Stimulated activated CD4-positive, alpha-beta T cell treated with anti-CD3 and anti-CD28 coated beads, Interleukin-12 subunit alpha, Interleukin-12 subunit beta, amount 100 ng/mL, for 24 hours (primary cell): ENCODE measurements around the gene WFDC9.
"Not testable (repeated sequence)": the region's sequence is repeated elsewhere in the genome, so short reads cannot be mapped to it uniquely, and the experiment has no call there.

Source experiments
- DNase-seq, 2 experiments: peaks; one replicate each; pipeline ENCODE4 v3.0.0-alpha.2; 2020; ENCODE audit warnings: low read depth in 2 of 2

The WFDC9 gene

DNA sequence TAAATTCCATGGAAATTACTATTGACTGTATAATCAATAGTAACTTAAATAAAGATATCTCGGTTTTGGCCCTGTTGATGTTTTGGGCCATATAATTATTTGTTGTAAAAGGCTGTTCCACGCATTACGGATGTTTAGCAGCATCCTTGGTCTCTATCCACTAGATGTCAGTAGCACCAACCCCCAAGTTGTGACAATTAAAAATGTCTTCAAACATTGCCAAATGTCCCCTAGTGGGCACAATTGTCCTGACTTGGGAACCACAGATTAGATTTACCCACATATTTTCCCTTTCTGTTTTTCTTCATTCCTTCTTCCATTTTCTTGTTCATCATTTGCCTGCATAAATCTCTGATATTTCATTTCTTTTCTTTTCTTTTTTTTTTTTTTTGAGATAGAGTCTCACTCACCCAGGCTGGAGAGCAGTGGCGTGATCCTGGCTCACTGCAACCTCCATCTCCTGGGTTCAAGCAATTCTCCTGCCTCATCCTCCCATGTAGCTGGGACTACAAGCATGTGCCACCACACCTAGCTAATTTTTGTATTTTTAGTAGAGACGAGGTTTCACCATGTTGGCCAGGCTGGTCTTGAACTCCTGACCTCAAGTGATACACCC, 38.4 kb downstream of the WFDC9 start:
- peak in 1 of 2 experiments; percentile 4 for DNase-seq

DNA sequence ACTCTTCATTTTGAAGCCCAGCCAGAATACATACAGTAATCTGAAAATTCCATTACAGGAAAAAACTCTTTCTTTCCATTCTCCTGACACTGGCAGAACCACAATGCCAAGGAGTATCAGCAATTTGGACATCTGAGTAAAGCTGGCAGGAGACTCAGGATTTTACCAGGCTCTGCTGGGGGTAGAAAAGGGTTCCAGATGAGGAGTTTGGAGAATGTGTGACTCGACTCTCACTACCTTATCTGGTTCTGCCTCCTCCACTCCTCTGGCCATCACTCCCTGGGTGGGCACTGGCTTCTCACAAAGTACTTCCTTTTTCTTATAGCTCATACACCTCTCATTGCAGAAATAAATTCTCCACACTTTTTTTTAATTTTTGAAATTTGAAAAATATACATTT, 41.4 kb downstream of the WFDC9 start:
- no peak for DNase-seq

DNA sequence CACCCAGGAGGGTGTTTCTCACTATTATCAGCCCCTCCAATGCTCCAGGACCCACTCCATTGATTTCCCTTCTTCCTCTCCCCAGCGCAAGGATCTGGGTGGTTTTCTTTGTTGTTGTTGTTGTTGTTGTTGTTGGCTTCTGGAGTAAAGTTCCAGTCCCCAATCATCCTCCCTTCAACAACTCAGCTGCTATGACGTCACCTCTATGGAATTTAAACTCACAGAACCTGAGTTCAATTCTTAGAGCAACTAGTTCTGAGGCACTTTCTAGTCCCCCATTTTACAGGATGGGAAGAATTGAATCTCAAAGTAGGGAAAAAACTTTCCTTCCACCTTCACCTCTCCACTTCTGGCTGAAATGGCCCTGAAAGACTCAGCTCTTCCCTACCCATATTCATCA, 42.3 kb downstream of the WFDC9 start:
- no peak for DNase-seq

DNA sequence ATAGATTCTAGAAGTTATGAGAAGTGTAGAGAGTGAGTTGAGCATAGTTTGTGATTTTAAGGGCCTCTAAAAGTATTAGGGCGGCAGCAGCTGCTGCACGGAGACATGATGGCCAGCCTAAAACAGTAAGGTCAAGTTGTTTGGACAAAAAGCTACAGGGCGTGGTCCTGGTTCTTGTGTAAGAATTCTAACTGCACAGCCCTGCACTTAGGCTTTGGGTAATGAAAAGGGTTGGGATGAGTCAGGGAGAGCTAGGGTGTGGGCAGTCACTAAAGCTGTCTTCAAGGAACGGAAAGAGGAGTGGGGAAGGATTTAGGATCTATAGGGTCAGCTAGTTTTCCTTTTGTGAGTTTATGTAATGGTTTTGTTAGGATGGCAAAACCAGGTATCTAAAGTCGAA, 45.1 kb downstream of the WFDC9 start:
- DNase-seq = not testable (repeated sequence)

DNA sequence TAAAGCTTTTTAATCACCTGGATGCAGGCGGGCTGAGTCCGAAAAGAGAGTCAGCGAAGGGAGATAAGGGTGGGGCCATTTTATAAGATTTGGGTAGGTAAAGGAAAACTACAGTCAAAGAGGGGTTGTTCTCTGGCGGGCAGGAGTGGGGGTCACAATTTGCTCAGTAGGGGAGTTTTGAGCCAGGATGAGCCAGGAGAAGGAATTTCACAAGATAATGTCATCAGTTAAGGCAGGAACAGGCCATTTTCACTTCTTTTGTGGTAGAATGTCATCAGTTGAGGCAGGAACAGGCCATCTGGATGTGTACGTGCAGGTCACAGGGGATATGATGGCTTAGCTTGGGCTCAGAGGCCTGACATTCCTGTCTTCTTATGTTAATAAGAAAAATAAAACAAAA, 46.8 kb downstream of the WFDC9 start:
- DNase-seq = not testable (repeated sequence)

DNA sequence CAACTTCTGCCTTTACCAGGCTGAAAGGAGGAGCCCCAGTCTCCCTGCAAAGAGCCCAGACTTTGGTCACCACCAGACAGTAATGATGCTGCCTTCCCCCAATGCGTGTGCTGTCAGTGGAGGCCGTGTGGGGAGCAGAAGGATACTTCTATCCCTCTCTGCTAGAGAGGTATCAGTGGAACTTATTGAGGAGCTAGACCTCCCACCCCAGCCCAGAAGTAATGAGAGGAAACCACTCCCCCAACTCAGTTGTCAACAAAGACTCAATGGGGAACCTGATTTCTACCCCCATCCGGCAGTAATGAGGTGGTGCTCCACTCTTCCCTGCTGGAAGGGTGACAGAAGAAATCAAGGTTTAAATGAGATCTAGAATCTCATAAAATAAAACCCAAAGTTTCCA, 47.6 kb downstream of the WFDC9 start:
- no peak for DNase-seq

DNA sequence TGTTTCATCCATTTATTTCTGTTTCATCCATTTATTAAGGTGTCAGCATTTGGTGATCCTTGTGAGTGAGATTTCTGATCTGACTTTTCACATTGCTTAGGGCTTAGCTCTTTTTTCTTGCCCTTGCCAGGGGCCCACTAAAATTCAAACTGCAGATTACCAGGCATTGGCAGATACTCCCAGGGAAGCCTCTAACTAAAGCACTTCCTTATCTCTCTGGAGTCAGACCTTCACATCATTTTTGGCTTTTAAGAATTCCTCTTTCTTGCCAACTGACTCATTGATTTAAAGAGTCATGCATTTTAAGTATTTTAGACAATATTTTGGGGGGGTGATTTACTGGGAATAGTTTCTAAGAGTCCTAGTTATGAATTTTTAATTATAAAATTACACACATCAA, 49.4 kb downstream of the WFDC9 start:
- DNase-seq = no peak

DNA sequence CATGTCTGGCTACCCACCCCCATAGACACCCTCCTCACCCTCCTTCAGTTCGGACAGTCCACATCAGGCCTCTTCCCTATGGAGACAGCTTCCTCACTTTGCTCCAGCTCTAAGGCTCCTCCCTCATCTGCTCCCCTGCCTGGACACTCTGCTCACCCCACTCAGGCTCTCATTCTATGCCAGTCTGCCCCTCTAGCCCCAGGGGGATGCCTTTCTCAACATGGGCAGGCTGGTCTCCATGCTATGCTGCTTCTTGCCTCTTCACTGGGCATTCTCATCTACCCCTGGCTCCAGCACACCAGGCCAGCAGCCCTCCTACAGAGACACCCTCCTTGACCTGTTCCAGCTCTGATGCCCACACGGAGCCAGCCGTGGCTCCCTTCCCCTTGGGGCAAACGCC, 51.9 kb downstream of the WFDC9 start, which contains the start of gene WFDC8:
Gene WFDC8, minus strand, starts transcription at position 101 of the 400 bp plus-strand sequence. Its CDS starts 37 bp downstream, at position 64.
- no peak for DNase-seq

DNA sequence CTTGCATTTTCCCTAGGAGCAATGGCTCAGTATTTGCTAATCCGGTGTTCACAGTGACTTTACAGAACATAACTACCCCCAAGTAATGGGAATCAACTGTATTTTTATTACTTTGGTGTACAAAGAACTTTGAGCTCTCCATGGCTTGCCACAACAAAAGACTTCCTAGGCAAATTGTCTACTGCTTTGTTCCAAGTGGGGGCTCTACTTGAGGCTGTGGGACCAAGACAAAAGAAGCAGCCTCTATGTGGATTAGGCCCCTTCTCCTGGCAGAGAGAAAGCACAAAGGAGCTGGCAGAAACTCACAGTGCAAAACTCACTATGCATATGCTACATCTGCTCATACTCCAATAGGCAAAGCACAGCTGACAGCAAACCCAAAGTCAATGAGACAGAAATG, 52.9 kb downstream of the WFDC9 start:
- DNase-seq = no peak

DNA sequence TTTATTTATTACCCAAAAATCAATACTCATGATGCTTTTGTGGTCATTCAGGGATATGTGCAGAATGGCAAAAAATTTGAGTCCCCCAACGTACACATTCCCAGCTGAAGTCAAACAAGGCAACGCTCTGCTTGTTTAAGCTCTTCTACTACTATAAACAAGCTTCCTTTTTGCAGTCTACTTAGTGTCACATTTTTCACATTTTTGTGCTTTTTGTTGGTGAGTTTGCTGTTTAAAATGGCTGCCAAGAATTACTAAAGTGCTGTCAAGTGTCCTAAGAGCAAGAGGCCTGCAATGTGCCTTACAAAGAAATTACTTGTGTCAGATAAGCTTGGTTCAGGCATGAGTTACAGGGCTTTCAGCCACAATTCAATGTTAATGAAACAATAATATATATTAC, 54.1 kb downstream of the WFDC9 start:
- DNase-seq = no peak

DNA sequence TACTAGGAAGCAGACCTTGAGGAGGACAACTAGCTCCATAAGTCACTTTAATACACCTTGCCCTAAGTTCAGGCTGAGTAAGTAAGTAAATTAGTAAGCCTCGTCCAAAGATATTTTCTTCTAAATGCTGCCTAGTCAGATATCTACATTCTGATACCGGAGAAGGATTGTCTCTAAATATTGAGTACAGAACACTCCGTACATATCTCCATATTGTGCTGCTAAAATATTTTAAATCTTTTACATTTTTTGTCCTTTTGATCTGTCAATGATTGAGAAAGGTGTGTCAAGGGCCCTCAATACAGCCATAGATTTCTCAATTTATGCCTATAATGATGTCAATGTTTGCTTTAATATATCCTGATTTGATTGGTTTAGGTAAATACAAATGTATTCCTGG, 55.2 kb downstream of the WFDC9 start:
- DNase-seq = no peak

DNA sequence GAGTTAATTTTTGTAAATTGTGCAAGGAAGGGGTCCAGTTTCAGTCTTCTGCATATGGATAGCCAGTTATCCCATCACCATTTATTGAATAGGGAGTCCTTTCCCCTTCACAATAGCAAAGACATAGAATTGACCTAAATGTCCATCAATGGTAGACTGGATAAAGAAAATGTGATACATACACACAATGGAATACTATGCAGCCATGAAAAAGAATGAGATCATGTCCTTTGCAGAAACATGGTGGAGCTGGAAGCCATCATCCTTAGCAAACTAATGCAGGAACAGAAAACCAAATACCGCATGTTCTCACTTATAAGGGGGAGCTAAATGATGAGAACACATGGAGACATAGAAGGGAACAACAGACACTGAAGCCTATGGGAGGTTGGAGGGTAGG, 61.4 kb downstream of the WFDC9 start:
- DNase-seq = not testable (repeated sequence)

DNA sequence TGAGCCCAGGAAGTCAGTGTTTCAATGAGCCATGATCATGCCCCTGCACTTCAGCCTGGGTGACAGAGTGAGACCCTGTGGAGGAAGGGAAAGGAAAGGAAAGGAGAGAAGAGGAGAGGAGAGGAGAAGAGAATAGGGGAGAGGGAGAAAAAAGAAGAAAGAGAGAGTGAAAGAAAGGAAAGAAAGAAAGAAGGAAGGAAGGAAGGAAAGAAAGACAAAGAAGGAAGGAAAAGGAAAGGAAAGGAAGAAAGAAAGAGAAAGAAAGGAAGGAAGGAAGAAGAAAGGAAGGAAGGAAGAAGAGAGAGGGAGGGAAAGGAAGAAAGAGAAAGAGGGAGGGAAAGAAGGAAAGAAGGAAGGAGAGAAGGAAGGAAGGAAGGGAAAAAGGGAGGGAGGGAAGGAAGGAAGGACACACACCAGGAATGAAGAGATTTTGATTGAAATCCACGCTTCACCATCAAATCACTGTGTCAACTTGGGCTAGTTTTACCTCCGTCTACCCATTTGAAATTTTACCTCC, 66.3 kb downstream of the WFDC9 start:
- DNase-seq = no peak
